Measurements from ENCODE around the gene ZNF827. TPM values are rescaled to one million over a fixed set of nuclear protein-coding genes. Genes with fewer than 3 reads are reported as not detected.

The ZNF827 gene
- total and polyA plus RNA-seq, 2 experiments from 2014 or later: 20.3 to 33.1 TPM

- no peak for TF ChIP-seq ZNF462 (CRISPR knock-in tag; IDR thresholded peaks at IDR 0.05)
- TF ChIP-seq ZNF114 (CRISPR knock-in tag; IDR thresholded peaks at IDR 0.05): no peak
- TF ChIP-seq NANOG (IDR thresholded peaks at IDR 0.05; ENCODE audit: borderline replicate concordance): no peak
- TF ChIP-seq STAT1 (IDR thresholded peaks at IDR 0.05; ENCODE audit: unreplicated experiment): no peak
- TF ChIP-seq JUNB (IDR thresholded peaks at IDR 0.05; ENCODE audit: unreplicated experiment): no peak
- no peak for TF ChIP-seq EZH2phosphoT487 (IDR thresholded peaks at IDR 0.05; ENCODE audit: unreplicated experiment)
- TF ChIP-seq CREB1 (CRISPR knock-in tag; IDR thresholded peaks at IDR 0.05; ENCODE audit: low read depth): no peak
- TF ChIP-seq POLR2AphosphoS5 (IDR thresholded peaks at IDR 0.05; ENCODE audit: low read depth): no peak
Observed at GRCh38 chr4:145984563-145984962, 45.9 kb upstream of the ZNF827 start (continued).

GRCh38 chr4:145982791-145983190 is 44.2 kb upstream of the ZNF827 start:
- no peak for ATAC-seq
- no peaks in the 10 kb centered on the region for H3K9me2 ChIP-seq (ENCODE audit: insufficient read depth)
- no peak overlapping the region for H3K4me2 ChIP-seq
- no peak overlapping the region for H3K4me3 ChIP-seq
- no peaks in the 10 kb centered on the region for H3F3A ChIP-seq (replicated peaks; ENCODE audit: low read depth)
- peaks cover 2% of the 10 kb centered on the region for H3K27me3 Mint-ChIP-seq (ENCODE audit: insufficient read depth, low read depth, poor library complexity)
- no peak for DNase-seq (ENCODE audit: low spot score)
- no peaks in the 10 kb centered on the region for H3K27me3 ChIP-seq (ENCODE audit: insufficient read depth)
- no peak overlapping the region for H3K27ac ChIP-seq (ENCODE audit: low read depth)
- H3K4me1 Mint-ChIP-seq: peaks cover 12% of the 10 kb centered on the region; the same call in 2 of the 3 replicates
- H4K20me1 ChIP-seq (replicated peaks; ENCODE audit: insufficient read depth): no peaks in the 10 kb centered on the region
- no peaks in the 10 kb centered on the region for H3K36me3 ChIP-seq (ENCODE audit: insufficient read depth)
- H3K4me3 Mint-ChIP-seq: no peak overlapping the region
- H3K9me3 Mint-ChIP-seq: no peaks in the 10 kb centered on the region
- peak overlapping the region; percentile 12; the same call in 1 of the 2 replicates for H2AFZ ChIP-seq
- no peaks in the 10 kb centered on the region for H3K36me3 Mint-ChIP-seq (ENCODE audit: low read depth)
- no peaks in the 10 kb centered on the region for H3K79me2 ChIP-seq (replicated peaks; ENCODE audit: insufficient read depth)
- H3K4me1 ChIP-seq (ENCODE audit: insufficient read depth): peaks cover 12% of the 10 kb centered on the region
- no peak overlapping the region; the same call in 1 of the 2 replicates for H3K27ac Mint-ChIP-seq
- TF ChIP-seq ETS1 (IDR thresholded peaks at IDR 0.05) (no peak), ZNF331 (CRISPR knock-in tag; IDR thresholded peaks at IDR 0.05; ENCODE audit: low read depth) (no peak), NANOG (IDR thresholded peaks at IDR 0.05; ENCODE audit: borderline replicate concordance) (no peak), ZNF114 (CRISPR knock-in tag; IDR thresholded peaks at IDR 0.05) (no peak), POLR2AphosphoS5 (IDR thresholded peaks at IDR 0.05; ENCODE audit: low read depth) (no peak), EZH2phosphoT487 (IDR thresholded peaks at IDR 0.05; ENCODE audit: unreplicated experiment) (no peak), CTCF (conservative IDR thresholded peaks at IDR 0.05; ENCODE audit: low read depth in 2 of 2) (no peak), EZH2 (IDR thresholded peaks at IDR 0.05; ENCODE audit: low read depth, unreplicated experiment) (no peak)

All from GM23338 (cell line).